Left ventricle myocardium inferior (tissue), 1 donor: ENCODE measurements around the gene PCDHGA2. TPM values are rescaled to one million over a fixed set of nuclear protein-coding genes. Genes with fewer than 3 reads are reported as not detected.
"Not testable (repeated sequence)": the region's sequence is repeated elsewhere in the genome, so short reads cannot be mapped to it uniquely, and the experiment has no call there.

ENCODE experiments used
- DNase-seq: peaks from one replicate; pipeline ENCODE4 v3.0.0-alpha.2; 2020
- H3K27ac ChIP-seq: fragments of 200-600 bp; replicated peaks from 2 replicates; pipeline ENCODE4 v1.8.0; 2021
- H3K27me3 ChIP-seq: fragments of 200-600 bp; 2 replicates; pipeline ENCODE4 v1.8.0; 2021; ENCODE audit warnings: low read depth
- H3K36me3 ChIP-seq: fragments of 200-600 bp; 2 replicates; pipeline ENCODE4 v1.8.0; 2021
- H3K4me1 ChIP-seq: fragments of 200-600 bp; 2 replicates; pipeline ENCODE4 v1.8.0; 2021
- H3K4me3 ChIP-seq: fragments of 200-600 bp; 2 replicates; pipeline ENCODE4 v1.8.0; 2021; ENCODE audit warnings: mild to moderate bottlenecking, moderate library complexity
- H3K9me3 ChIP-seq: fragments of 200-600 bp; replicated peaks from 2 replicates; pipeline ENCODE4 v1.8.0; 2021
- CTCF ChIP-seq: fragments of 200-600 bp; IDR thresholded peaks from 2 replicates; pipeline ENCODE4 v1.8.0; 2021; ENCODE audit warnings: antibody characterized with exemption, mild to moderate bottlenecking, borderline replicate concordance
- intact Hi-C: fragments of 100-400 bp; cut with micrococcal nuclease; formaldehyde crosslinking; loops from one replicate; pipeline ENCODE4 v1.11.0; 2022
- total RNA-seq: library from RNA; stranded (reverse); fragmentation: NEBNext Ultra II Directional; extraction: Animal tissue kit (Norgen Biotek cat#: 25700); gene quantifications from one replicate; pipeline ENCODE4 v1.2.1, GENCODE V29; 2021
- donor health status: DM: no; HTN: yes; CAD: no; lungs with severe emphysema.

The PCDHGA2 gene
- total RNA-seq, 1 donor from 2014 or later = 7.8 TPM

GRCh38 chr5:141383345-141383744, 44.8 kb downstream of the PCDHGA2 start:
- Histone ChIP-seq H3K36me3 (peaks cover 33% of the 10 kb centered on the region), H3K9me3 (peaks cover 96% of the 10 kb centered on the region), H3K4me1 (peaks cover 7% of the 10 kb centered on the region), H3K27ac (no peak overlapping the region), H3K4me3 (peak overlapping the region; percentile 51), H3K27me3 (no peaks in the 10 kb centered on the region)
- intact Hi-C loops = no loop called here
- DNase-seq = no peak
- no peak for TF ChIP-seq CTCF

DNA sequence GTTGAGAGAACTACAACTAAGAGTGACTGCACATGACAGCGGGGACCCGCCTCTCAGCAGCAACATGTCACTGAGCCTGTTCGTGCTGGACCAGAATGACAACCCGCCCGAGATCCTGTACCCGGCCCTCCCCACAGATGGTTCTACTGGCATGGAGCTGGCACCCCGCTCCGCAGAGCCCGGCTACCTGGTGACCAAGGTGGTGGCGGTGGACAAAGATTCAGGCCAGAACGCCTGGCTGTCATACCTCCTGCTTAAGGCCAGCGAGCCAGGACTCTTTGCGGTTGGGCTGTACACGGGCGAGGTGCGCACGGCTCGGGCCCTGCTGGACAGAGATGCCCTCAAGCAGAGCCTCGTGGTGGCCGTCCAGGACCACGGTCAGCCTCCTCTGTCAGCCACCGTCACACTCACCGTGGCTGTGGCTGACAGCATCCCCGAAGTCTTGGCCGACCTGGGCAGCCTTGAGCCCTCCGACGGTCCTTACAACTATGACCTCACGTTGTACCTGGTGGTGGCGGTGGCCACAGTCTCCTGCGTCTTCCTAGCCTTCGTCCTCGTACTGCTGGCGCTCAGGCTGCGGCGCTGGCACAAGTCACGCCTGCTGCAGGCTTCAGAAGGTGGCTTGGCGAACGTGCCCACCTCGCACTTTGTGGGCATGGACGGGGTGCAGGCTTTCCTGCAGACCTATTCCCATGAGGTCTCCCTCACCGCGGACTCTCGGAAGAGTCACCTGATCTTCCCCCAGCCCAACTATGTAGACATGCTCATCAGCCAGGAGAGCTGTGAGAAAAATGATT, 46.1 kb downstream of the PCDHGA2 start:
- TF ChIP-seq CTCF = no peak
- Histone ChIP-seq H3K4me1 (peaks cover 11% of the 10 kb centered on the region), H3K27ac (no peak overlapping the region), H3K27me3 (no peaks in the 10 kb centered on the region), H3K4me3 (no peak overlapping the region), H3K9me3 (peaks cover 96% of the 10 kb centered on the region), H3K36me3 (peaks cover 38% of the 10 kb centered on the region)
- no peak for DNase-seq
- intact Hi-C loops = no loop called here

GRCh38 chr5:141387557-141388311, 49.2 kb downstream of the PCDHGA2 start, which contains the start of gene PCDHGB4:
TSS of gene PCDHGB4 (plus strand) at chr5:141387698. CDS start at chr5:141387885, 187 bp downstream.
- peak; percentile 71 for TF ChIP-seq CTCF
- H3K27ac ChIP-seq, intact Hi-C loops, H3K27me3 ChIP-seq: not testable (repeated sequence)
- Histone ChIP-seq H3K4me1 (peaks cover 30% of the 10 kb centered on the region), H3K36me3 (peaks cover 33% of the 10 kb centered on the region), H3K4me3 (peak within 1 kb of the TSS; percentile 55), H3K9me3 (peaks cover 96% of the 10 kb centered on the region)
- peak; percentile 42 for DNase-seq

DNA sequence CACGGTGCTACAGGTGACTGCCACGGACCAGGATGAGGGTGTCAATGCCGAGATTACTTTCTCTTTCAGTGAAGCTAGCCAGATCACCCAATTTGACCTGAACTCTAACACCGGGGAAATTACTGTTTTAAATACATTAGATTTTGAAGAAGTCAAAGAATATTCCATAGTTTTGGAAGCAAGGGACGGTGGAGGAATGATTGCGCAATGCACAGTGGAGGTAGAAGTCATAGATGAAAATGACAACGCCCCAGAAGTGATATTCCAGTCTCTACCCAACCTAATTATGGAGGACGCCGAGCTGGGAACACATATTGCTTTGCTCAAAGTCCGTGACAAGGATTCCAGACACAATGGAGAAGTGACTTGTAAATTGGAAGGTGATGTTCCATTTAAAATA, 50.1 kb downstream of the PCDHGA2 start:
- Histone ChIP-seq H3K4me3 (no peak overlapping the region), H3K4me1 (peaks cover 29% of the 10 kb centered on the region), H3K9me3 (peaks cover 96% of the 10 kb centered on the region), H3K27me3 (no peaks in the 10 kb centered on the region), H3K36me3 (peaks cover 38% of the 10 kb centered on the region), H3K27ac (no peak overlapping the region)
- DNase-seq = no peak
- TF ChIP-seq CTCF = no peak
- intact Hi-C loops = no loop called here

GRCh38 chr5:141389153-141390042, 50.8 kb downstream of the PCDHGA2 start:
- Histone ChIP-seq H3K27me3 (no peaks in the 10 kb centered on the region), H3K9me3 (peaks cover 96% of the 10 kb centered on the region), H3K27ac (no peak overlapping the region), H3K4me1 (peaks cover 29% of the 10 kb centered on the region), H3K4me3 (no peak overlapping the region), H3K36me3 (peaks cover 42% of the 10 kb centered on the region)
- no peak for DNase-seq
- intact Hi-C loops = no loop called here
- no peak for TF ChIP-seq CTCF
